Measurements from ENCODE around the gene GALE.

DNA sequence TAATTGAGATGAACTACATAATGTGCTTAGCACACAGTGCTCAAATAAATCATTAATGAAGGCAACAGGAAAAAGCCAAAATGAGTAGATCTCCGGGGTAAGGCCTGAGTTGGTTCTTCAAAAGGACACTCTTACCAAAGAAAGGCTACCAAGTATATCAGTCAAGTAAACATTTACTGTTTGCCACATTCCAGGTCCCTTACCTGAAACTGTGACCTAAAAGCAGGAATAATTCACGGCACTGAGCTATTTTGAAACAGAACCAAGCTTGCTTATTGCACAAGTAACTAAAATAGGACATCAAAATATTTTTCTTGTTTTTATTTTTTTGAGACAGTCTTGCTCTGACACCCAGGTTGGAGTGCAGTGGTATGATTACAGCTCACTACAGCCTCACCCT, 24.3 kb downstream of the GALE start:
- TF ChIP-seq EP300 (IDR thresholded peaks at IDR 0.05; ENCODE audit: low read depth) (no peak), POLR2AphosphoS5 (IDR thresholded peaks at IDR 0.05) (no peak)
- TF ChIP-seq, protein P1, sequence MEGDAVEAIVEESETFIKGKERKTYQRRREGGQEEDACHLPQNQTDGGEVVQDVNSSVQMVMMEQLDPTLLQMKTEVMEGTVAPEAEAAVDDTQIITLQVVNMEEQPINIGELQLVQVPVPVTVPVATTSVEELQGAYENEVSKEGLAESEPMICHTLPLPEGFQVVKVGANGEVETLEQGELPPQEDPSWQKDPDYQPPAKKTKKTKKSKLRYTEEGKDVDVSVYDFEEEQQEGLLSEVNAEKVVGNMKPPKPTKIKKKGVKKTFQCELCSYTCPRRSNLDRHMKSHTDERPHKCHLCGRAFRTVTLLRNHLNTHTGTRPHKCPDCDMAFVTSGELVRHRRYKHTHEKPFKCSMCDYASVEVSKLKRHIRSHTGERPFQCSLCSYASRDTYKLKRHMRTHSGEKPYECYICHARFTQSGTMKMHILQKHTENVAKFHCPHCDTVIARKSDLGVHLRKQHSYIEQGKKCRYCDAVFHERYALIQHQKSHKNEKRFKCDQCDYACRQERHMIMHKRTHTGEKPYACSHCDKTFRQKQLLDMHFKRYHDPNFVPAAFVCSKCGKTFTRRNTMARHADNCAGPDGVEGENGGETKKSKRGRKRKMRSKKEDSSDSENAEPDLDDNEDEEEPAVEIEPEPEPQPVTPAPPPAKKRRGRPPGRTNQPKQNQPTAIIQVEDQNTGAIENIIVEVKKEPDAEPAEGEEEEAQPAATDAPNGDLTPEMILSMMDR (IDR thresholded peaks at IDR 0.05): no peak
